NCI-H2196 (cell line): Measurements from ENCODE around the gene DNAJC17.
A peak's percentile ranks its signal among the peaks of the same experiment; 100 is the strongest.

Experiments used
- DNase-seq: peaks from one replicate; lab custom pipeline; 2025; ENCODE audit not compliant: unreplicated experiment; lab: John Stamatoyannopoulos, UW

DNAJC17 gene

GRCh38 chr15:40807028-40807887 lies at the start of gene DNAJC17, which contains the start of gene ZFYVE19:
DNAJC17 (minus strand) TSS chr15:40807473; CDS start chr15:40807446, 27 bp downstream.
ZFYVE19 (plus strand) TSS chr15:40807089; CDS start chr15:40807590, 501 bp downstream.
- peak; percentile 88 for DNase-seq

- no peak for DNase-seq
Measured at GRCh38 chr15:40856746-40857145, 49.5 kb upstream of the DNAJC17 start.

GRCh38 chr15:40855706-40856234 lies 48.5 kb upstream of the DNAJC17 start:
- no peak for DNase-seq

GRCh38 chr15:40854161-40854560 lies 46.9 kb upstream of the DNAJC17 start:
- no peak for DNase-seq

- DNase-seq: no peak
Measured at GRCh38 chr15:40853241-40853890, 46.1 kb upstream of the DNAJC17 start.

- DNase-seq: no peak
Measured at GRCh38 chr15:40852529-40852928, 45.3 kb upstream of the DNAJC17 start.

- no peak for DNase-seq
Measured at GRCh38 chr15:40850576-40851112, 43.4 kb upstream of the DNAJC17 start.

GRCh38 chr15:40847223-40847961 lies 40.1 kb upstream of the DNAJC17 start:
- DNase-seq: peak; percentile 80

- DNase-seq: no peak
Measured at GRCh38 chr15:40846841-40847222, 39.6 kb upstream of the DNAJC17 start.

- peak; percentile 66 for DNase-seq
Measured at GRCh38 chr15:40845511-40846284, 38.4 kb upstream of the DNAJC17 start.

GRCh38 chr15:40845036-40845435 lies 37.8 kb upstream of the DNAJC17 start:
- DNase-seq: no peak

GRCh38 chr15:40844696-40845030 lies 37.4 kb upstream of the DNAJC17 start:
- no peak for DNase-seq

- peak; percentile 16 for DNase-seq
Measured at GRCh38 chr15:40843885-40844695, 36.8 kb upstream of the DNAJC17 start, which contains the start of gene SPINT1. SPINT1 (plus strand) TSS chr15:40844048; CDS start chr15:40844555, 507 bp downstream.

- DNase-seq: no peak
Measured at GRCh38 chr15:40843261-40843884, 36.1 kb upstream of the DNAJC17 start.

- no peak for DNase-seq
Measured at GRCh38 chr15:40841741-40842140, 34.5 kb upstream of the DNAJC17 start.

- no peak for DNase-seq
Measured at GRCh38 chr15:40838756-40839155, 31.5 kb upstream of the DNAJC17 start.

GRCh38 chr15:40836020-40836419 lies 28.7 kb upstream of the DNAJC17 start:
- no peak for DNase-seq

GRCh38 chr15:40832903-40833302 lies 25.6 kb upstream of the DNAJC17 start:
- no peak for DNase-seq

- DNase-seq: no peak
Measured at GRCh38 chr15:40831861-40832260, 24.6 kb upstream of the DNAJC17 start.
